ENCODE data around the gene TDG.
"Not testable (repeated sequence)": the region's sequence is repeated elsewhere in the genome, so short reads cannot be mapped to it uniquely, and the experiment has no call there.

Gene TDG

DNA sequence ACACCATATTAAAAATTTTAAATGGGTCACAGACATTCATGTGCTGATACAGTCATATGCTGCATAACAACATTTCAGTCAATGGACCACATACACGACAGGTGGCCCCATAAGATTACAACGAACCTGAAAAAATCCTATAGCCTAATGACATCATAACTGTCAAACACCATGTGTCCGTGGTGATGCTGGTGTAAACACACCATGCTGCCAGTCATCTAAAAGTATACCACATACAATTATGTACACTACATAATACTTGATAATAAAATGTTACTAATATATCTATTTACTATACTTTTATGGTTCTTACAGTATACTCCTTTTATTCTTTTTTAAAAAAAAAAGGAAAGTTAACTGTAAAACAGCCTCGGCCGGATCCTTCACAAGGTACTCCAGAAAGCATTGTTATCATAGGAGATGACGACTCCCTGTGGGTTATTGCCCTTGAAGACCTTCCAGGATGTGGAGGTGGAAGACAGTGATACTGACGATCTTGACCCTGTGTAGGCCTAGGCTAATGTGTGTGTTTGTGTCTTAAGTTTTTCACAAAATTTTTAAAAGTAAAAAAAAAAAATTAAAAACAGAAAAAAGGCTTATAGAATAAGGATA is 5.0 kb upstream of the TDG start:
- DNase-seq (ENCODE audit: low read depth), result no peak

DNA sequence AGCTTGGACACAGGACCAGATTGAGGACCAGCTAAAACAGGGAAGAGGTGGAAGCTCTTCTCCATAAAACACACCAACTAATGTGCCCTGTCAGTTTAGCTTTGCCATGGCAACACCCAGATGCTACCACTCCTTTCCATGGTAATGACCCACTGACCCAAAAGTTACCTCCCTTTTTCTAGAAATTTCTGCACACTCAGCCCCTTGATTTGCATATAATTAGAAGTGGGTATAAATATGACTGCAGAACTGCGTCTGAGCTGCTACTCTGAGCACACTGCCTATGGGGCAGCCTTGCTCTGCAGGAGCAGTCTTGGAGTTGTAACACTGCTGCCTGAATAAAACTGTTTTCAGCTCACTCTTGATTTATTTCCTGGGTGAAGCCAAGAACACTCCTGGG is 3.2 kb upstream of the TDG start:
- DNase-seq (ENCODE audit: low read depth), result no peak

DNA sequence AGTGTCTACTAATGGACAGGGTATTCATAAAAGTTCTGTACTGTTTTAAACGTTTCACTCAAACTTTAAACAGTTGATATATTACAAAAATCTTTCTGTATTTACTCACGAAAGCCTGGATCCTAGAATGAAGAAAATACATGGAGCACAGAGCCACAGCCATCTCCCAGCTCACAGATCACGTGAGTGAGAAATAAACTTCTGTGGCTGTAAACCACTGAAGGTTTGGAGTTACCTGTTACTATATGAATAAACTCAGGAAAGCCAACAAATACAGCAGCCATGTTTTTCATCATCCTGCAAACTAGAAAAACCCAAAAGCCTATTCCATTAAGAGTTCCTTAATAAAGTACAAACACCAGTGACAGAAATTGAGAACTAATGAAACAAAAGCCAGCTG is 867 bp upstream of the TDG start:
- no peak for DNase-seq (ENCODE audit: low read depth)

DNA sequence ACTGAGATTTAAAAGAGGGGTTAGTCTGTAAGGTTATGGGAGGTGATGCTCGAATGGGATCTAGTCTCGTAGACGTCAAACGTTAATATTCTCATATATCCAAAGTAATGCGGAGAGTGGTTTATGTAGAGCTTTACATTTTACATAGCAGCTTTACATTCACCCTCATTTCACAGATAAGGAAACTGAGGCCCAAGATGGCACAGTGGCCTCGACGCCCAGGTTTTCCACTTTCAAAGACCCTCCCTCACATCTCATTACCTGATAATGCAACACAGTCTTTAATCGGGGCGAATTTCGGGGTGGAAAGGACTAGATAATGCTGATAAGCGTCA is 450 bp upstream of the TDG start:
- DNase-seq (ENCODE audit: low read depth), result no peak

DNA sequence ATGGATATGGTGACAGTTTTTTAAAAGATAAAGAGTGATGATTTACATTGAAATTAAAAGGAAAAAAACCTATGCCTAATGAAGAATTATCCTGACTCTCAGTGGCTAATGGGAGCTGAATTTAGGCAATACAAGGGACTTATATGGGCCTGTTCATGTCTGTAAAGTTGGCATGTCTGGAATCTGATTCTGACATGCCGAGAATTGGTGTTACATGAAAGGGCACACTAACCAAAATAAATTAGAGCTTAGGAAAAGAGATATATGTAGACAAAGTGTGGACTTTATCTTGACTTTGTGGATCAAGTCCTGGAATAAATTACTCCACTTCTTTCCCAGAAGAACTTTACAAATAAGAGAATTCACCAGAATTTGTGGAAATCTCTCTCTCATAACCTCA is 1.1 kb downstream of the TDG start:
- no peak for DNase-seq (ENCODE audit: low read depth)

DNA sequence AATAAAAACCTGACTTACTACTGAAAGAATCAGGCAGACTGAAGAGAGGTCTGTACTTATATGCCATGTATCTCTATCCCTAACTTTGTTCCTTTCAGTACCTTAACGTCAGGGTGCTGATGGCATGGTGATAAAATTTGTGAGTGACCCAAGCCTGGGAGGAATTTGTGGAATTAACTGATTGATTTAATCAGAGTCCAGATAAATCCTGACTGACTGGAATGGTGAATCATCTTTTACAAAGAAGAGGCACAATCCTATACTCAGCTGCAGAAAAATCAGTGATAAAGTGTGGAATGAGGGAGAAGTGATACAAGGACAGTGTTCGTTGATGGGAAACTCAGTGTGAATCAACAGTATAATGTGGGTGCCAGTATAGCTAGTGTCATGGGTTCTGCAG is 3.7 kb downstream of the TDG start:
- DNase-seq (ENCODE audit: low read depth), result no peak

DNA sequence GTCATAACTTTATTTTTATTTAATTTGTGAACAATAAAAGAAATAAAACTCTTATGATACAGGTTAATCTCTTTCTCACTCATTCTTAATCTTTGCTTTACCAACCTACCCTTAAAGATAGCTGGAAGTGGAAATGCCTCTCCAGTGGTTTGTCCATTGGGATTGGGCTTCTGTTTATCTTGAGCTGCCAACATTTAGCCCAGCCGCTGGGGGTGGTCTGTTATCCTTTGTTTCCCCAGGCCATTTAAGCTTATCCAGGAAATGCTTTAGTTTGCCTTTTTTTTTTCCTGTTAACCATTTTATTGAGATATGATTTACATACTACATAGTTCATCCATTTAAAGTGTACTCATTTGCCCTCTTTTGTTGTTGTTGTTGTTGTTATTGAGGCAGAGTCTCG is 8.2 kb downstream of the TDG start:
- no peak for DNase-seq (ENCODE audit: low read depth)

DNA sequence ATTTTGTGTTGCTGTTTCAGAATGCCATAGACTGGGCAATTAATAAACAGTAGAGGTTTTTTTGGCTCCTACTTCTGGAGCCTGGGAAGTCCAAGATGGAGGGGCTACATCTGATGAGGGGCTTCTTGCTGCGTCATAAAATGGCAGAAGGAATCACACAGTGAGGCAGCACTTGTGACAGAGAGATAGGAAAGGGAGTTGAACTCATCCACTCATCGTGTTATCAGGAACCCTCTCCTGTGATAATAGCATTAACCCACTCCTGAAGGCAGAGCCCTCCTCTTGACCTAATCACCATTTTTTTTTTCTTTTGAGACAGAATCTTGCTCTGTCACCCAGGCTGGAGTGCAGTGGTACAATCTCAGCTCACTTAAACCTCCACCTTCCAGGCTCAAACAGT is 9.7 kb downstream of the TDG start:
- DNase-seq (ENCODE audit: low read depth), result no peak

DNA sequence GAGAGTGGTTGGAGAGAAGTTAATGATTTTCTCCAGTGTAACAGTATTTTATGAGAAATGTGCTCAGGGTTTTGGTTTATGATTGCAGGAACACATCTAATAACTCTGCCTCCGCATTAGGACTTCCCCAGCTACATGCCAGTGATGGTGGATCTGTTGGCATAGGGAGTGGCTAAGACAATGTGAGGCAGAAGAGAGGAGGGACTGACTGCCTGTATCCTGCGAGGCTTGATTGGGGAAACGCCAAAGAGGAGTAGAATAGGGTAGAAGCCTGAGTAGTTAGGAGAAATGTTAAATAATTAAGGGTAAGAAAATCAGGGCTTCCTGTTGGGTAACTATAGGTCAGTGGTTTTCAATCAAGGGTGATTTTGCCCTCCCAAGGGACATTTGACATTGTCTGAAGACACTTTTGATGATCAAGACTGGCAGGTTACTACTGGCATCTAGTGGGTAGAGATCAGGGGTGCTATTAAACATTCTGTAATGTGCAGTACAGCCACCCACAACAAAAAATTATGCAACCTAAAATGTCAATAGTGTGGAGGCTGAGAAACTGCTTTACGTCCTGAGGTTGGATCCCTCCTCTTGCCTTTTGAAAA is 12.8 kb downstream of the TDG start:
- no peak for DNase-seq (ENCODE audit: low read depth)

DNA sequence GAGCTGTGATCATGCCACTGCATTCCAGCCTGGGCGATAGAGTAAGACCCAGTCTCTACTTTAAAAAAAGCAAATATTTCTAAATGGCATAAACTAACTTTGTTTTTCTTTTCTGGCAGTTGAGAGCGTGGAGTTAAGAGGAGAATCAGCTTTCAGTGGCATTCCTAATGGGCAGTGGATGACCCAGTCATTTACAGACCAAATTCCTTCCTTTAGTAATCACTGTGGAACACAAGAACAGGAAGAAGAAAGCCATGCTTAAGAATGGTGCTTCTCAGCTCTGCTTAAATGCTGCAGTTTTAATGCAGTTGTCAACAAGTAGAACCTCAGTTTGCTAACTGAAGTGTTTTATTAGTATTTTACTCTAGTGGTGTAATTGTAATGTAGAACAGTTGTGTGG is 21.2 kb downstream of the TDG start:
- DNase-seq (ENCODE audit: low read depth), result no peak

DNA sequence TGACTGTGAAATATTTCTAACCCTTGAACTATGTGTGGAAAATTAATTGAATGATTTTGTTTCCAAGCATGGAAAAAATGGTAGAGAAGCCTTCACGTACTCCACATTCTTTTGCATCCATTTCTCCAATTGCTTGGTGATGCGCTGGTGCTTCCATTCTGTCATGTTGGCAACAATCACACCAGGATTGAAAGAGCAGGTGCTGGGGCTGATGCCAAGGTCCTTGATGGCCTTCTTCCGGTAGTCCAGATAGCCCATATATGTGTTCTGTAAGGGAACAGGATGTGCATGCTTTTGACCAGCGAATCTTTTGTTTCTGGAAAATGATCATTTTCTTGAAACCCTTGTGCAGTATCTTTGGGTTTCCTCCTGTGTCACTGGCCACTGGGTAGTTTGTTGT is 28.6 kb downstream of the TDG start:
- DNase-seq (ENCODE audit: low read depth), result no peak

DNA sequence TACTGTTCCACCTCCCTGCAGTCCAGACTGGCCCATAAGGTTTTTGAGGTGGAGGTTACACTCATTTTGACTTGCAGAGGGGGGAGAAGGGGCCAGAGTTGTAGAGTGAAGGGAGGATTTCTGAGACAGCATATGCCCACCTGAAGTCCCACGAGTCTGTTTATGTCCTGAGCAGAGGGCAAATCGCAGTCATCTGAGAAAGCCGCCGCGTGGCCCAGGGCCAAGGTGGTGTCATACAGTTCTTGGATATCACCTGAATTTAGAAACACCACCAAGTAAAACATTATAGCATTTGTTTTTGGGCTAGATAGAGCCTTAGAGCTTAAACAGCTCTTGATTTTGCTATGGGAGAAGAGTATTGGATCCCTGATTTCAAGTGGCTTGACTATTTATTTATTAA is 30.9 kb downstream of the TDG start:
- DNase-seq (ENCODE audit: low read depth), result no peak

DNA sequence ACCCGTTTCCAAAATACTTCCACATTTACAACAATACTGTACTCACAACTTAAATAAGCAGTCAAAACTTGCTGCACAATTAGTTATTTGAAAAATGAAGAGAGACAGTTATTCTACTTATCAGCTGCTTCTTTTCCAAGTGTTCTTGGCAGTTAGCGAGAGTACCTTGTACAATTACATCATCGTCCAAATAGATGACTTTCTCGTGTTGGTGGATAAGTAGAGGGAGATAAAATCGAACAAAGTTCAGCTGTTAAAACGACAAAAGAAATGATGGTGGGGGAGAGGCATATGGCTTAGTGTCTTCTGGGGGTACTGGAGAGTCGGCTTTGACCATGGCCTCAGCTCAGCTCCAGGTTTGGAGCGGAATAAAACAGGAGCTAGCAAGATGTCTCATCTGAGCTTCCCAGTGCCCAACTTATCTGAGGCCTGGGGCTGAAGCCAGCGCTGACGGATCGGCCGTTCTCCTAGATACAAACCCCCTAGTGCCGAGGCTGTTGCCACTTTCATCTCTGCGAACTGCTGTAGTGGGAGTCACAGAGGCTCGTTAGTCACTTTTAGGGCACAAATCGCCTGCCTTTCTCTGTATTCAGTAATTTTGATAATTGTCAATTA is 31.7 kb downstream of the TDG start:
- no peak for DNase-seq (ENCODE audit: low read depth)

DNA sequence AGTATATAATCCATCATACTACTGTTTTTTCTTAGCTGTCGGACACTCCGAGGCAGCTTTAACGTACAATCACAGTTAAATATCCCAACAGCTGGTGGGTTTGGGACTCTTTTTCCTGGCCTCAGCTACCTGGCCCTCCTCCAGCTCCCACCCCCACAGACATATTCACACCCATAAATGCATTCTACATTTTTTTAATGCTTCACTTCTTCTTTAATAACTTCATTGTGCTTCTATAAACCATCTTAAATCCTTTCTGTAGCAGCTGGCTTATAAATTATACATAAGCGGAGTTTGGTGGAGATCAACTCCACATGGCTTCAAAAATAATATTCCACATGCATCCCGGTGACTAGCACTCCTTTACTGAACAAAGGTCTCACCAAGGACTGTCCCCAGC is 33.3 kb downstream of the TDG start:
- DNase-seq (ENCODE audit: low read depth), result no peak

DNA sequence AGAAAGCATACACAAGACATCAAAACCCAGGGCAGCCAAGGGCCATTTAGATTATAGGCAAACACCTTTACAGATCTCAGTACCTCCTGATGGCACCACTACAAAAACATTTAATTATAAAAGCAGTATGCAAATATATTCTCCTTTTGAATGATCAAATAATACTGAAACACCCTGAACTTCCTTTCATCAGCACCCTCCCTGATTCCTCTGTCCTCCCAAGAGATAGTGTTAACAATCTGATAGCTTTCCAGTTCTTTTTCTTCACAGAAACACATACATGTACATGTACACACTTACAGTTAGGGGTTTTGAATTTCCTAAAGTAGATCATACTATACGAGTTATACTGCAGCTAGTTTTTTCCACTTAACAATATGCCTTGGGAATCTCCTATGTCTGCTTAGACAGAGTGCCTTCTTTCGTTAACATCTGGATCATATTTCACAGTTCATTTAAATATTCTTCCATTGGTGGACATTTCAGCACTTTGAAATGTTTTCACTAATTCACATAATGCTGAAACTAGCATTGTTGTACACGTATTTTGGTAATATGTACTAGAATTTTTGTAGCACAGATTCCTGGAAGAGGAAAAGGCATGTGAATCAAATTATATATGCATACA is 35.2 kb downstream of the TDG start:
- no peak for DNase-seq (ENCODE audit: low read depth)

DNA sequence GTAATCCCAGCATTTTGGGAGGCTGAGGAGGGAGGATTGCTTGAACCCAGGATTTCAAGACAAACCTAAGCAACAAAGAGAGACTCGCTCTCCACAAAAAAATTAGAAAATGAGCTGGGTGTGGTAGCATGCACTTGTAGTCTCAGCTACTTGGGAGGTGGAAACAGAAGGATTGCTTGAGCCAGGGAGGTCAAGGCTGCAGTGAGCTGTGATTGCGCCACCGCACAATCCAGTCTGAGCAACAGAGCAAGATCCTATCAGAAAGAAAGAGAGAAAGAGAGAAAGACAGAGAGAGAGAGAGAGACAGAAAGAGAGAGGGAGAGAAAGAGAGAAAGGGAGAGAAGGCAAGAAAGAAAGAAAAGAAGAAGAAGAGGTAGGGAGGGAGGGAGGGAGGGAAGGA is 37.0 kb downstream of the TDG start:
- no peak for DNase-seq (ENCODE audit: low read depth)

DNA sequence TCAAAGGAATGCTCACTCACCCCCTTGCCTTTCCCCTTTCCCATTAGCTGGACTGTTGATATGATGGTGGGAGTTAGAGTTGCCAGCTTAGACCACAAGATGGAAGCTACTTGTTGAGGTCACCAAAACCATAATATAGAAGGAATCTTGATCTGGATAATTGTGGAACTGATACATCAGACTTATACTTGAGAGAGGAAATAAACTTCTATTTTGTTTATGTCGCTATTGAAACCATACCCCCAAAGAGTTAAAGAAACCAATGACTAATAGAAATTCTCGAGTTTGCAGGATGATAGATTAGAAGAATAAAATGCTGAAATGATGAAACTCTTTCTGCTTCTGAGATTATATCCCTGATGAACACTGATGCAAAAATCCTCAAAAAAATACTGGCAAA is 37.9 kb downstream of the TDG start:
- no peak for DNase-seq (ENCODE audit: low read depth)

DNA sequence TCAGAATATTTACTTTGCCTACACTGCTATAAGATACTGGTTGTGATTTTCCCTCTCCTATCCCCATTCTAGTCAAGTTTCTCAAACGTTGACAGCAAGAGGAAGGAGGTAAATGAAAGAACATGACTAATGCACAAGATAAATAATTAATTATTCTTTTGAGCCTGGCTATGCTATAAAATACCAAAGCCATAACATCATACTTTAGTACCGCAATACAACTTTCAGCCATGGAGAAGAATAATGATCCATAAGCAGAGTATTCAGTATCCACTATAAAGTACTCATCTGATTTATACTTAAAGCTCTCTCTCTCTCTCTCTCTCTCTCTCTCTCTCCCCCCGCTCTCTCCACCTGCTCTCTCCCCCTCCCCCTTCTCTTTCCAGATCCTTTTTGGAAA is 41.3 kb downstream of the TDG start:
- no peak for DNase-seq (ENCODE audit: low read depth)

DNA sequence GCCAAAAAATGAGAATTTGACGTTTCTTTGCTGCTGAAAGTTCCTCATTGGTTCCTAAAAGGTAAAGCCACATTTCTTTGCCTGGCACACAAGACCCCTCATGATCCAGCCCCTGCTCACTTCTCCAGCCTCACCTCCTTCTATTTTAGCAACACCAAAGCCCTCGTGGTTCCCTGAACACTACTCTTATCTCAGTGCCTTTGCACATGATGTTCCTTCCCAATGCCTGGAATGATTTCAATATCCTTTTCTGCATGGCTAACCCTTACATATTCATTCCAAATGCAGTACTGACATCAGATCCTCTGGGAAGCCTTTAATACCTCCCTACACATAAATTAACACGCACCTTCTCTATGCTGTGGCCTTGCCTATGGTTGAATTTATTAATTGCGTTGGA is 44.4 kb downstream of the TDG start:
- DNase-seq (ENCODE audit: low read depth), result no peak

DNA sequence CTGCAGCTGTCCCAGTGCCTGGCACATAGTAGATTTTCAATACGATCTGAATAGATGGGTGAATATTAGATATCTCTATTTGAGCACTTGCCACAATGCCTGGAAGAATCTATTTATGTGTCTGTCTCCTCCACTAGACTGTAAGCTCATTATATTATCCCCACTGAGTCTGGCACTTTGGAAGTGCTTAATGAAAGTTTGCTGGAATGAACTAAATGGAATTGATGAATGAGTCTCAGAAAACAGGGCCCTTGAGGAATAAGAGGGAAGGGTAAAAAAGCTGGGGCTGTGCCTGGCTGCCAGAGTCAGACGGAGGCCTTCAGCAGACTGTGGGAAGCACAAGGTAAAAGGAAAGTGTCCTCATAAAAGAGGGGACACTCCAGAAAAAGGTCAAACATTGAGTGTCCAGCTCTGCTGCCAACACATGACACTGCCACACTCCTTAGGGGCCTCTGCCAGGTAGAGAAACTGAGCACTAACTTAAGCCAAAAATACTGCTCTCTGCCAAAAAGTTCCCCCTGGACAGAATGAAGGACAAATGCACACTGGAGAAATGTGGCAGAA is 45.0 kb downstream of the TDG start:
- DNase-seq (ENCODE audit: low read depth), result no peak

DNA sequence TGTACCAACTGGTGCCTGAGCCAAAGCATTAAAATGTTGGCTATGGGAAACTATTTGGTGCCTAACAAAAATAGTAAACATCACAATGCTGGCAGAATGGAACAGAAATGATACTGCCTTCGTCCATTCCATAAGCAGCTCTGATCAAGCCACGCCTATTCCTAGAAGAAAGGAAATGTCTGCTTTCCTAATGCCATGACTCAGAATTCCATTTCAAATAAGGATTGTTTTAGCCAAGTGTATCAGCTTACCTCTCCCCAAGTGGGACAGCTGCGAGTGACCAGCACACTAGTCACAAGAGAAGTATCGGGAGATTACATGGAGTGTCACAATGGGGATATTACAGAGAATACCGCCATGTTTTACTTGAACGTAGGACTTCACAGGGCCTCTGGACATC is 45.6 kb downstream of the TDG start:
- no peak for DNase-seq (ENCODE audit: low read depth)

DNA sequence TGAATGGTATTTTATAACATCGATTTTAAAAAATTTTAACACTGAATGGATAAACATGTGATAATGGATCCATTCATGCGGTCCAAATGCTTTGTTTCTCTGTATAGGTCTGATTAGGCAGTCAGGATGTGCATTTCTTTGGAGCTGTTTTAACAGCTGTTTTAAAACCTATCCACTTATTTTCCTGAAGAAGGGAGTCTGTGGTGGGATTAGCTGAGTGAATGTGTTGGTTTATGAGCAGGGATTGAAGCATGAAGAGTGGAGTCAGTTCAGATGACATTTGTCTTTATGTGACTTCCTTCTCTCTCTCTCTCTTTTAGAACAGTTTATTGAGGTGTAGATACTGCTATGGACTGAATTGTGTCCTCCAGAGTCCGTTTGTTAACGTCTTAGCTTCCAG is 46.7 kb downstream of the TDG start:
- DNase-seq (ENCODE audit: low read depth), result no peak

DNA sequence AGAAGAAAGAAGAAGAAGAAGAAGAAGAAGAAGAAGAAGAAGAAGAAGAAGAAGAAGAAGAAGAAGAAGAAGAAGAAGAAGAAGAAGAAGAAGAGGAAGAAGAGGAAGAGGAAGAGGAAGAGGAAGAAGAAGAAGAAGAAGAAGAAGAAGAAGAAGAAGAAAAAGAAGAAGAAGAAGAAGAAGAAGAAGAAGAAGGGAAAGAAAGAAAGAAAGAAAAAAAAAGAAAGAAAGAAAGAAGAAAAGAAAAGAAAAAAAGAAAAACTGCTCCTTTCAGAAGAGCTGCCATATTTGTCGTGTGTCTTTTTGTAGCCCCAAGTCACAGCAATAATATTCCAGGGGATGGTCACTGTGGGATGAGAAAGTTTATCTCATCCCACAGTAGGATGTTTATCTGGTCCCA is 56.2 kb downstream of the TDG start:
- not testable (repeated sequence) for DNase-seq (ENCODE audit: low read depth)

DNA sequence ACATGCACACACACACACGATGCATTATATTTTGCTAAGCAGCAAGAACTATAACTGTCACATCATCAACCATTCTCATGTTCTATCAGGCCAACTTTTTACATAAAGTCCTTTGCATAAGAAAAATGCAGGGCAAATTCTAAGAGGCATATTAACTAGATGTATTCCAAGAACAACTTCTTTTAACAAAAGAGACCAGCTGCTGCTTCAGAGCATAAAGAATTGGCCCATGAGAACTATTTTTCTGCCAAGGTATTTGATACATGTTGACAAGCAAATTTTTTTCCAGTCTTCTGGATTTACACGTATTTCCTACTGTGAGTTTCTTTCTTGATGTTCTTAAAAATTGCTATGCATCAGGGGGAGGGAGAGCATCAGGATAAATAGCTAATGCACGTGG is 57.1 kb downstream of the TDG start:
- no peak for DNase-seq (ENCODE audit: low read depth)
